Muscle of leg (tissue), 11 donors: ENCODE measurements around the gene MAOB. TPM values are rescaled to one million over a fixed set of nuclear protein-coding genes. Genes with fewer than 3 reads are reported as not detected.

Experiments
- DNase-seq: peaks from one replicate; pipeline ENCODE4 v3.0.0; 2013
- H3K27ac ChIP-seq: one replicate; pipeline ENCODE4 v1.5.1; 2013; ENCODE audit warnings: mild to moderate bottlenecking, low read length, control low read depth
- H3K27me3 ChIP-seq: one replicate; pipeline ENCODE4 v1.6.1; 2013; ENCODE audit warnings: low read length; ENCODE audit not compliant: control insufficient read depth, insufficient read depth
- H3K36me3 ChIP-seq: one replicate; pipeline ENCODE4 v1.6.1; 2013; ENCODE audit warnings: low read length; ENCODE audit not compliant: control insufficient read depth, insufficient read depth
- H3K4me1 ChIP-seq: one replicate; pipeline ENCODE4 v1.6.1; 2013; ENCODE audit warnings: low read length; ENCODE audit not compliant: control insufficient read depth, insufficient read depth
- H3K4me3 ChIP-seq: one replicate; pipeline ENCODE4 v1.5.1; 2013; ENCODE audit warnings: low read length, control low read depth
- H3K9me3 ChIP-seq: replicated peaks from 2 replicates; pipeline ENCODE4 v1.6.1; 2013; ENCODE audit warnings: low read depth, low read length; ENCODE audit not compliant: control insufficient read depth
- WGBS: methylation state at CpG from one replicate; pipeline ENCODE4 v1.1.5; 2013; ENCODE audit warnings: missing lambda C conversion rate; ENCODE audit not compliant: insufficient coverage; 5-methylcytosine and 5-hydroxymethylcytosine counted together
- polyA plus RNA-seq, 8 donors: library from polyadenylated mRNA; unstranded; fragments of 120-200 nt; gene quantifications; one replicate each; pipeline versions ENCODE4 v1.2.1 to v1.2.3, GENCODE V29; 2013; ENCODE audit warnings: inconsistent platforms in 1 of 8, low replicate concordance in 1 of 8; ENCODE audit not compliant: insufficient read length in 8 of 8, insufficient read depth in 1 of 8
- total RNA-seq: library from RNA; stranded (reverse); fragments of 120-200 nt; gene quantifications from one replicate; pipeline ENCODE4 v1.2.4, GENCODE V29; 2013

The MAOB gene
- total and polyA plus RNA-seq, 9 donors, result 0.31 to 6.1 (median 1.4) TPM

DNA sequence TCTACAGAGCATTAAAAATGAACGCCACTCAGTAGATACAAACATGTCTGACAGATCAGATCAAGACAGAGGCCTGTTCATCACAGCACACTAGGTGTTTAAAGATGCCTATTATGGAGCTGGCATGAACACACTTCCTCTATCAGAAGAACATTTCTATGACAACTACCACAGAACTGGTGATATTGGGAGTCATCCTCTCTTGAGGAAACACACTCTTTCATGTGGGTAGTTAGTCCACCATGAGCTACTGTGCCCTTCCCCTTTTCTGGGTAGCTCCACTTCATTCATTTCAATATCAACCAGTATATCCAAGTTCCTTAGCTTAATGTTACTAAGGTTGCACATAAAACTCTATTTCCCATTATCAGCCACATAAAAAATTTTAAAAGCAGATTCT lies 46.7 kb downstream of the MAOB start:
- no peaks in the 10 kb centered on the region for H3K4me1 ChIP-seq
- H3K9me3 ChIP-seq, result no peaks in the 10 kb centered on the region
- no CpG with 5 or more reads among the region's 1 CpG for WGBS
- no peak overlapping the region for H3K4me3 ChIP-seq
- peaks cover 20% of the 10 kb centered on the region for H3K27me3 ChIP-seq
- no peak for DNase-seq
- no peaks in the 10 kb centered on the region for H3K36me3 ChIP-seq
- no peak overlapping the region for H3K27ac ChIP-seq

GRCh38 chrX:43827791-43828190 lies 54.5 kb downstream of the MAOB start:
- Histone ChIP-seq H3K4me3 (no peak overlapping the region), H3K4me1 (no peaks in the 10 kb centered on the region), H3K27ac (no peak overlapping the region), H3K36me3 (no peaks in the 10 kb centered on the region), H3K27me3 (peaks cover 26% of the 10 kb centered on the region), H3K9me3 (no peaks in the 10 kb centered on the region)
- no peak for DNase-seq

DNA sequence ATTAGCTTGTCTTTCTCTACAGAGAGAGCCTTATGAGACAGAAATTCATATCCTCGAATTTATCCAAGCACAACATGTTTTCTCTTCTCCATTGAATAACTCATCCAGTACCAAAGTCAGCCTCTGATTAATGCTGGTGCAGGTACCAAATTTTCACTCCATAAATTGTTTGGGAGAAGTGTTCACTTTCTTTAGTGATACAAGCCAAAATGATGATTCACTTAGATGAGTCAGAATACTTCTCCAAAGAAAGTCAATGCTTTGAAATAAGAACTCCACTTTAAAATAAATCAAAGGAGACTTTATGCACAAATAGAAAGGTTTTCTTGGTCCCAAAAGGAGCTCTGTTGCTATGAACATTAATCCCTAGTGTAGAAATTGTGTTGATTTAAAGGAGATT lies 60.2 kb downstream of the MAOB start:
- Histone ChIP-seq H3K36me3 (no peaks in the 10 kb centered on the region), H3K4me3 (no peak overlapping the region), H3K27me3 (peaks cover 23% of the 10 kb centered on the region), H3K4me1 (no peaks in the 10 kb centered on the region), H3K27ac (no peak overlapping the region), H3K9me3 (no peaks in the 10 kb centered on the region)
- no CpG with 5 or more reads among the region's 1 CpG for WGBS
- no peak for DNase-seq

GRCh38 chrX:43817444-43817843 lies 64.8 kb downstream of the MAOB start:
- no peak overlapping the region for H3K27ac ChIP-seq
- peaks cover 20% of the 10 kb centered on the region for H3K27me3 ChIP-seq
- no peak for DNase-seq
- no peaks in the 10 kb centered on the region for H3K36me3 ChIP-seq
- 53% methylated on average over 2 of the region's 3 CpGs for WGBS
- H3K4me3 ChIP-seq, result no peak overlapping the region
- H3K9me3 ChIP-seq, result no peaks in the 10 kb centered on the region
- H3K4me1 ChIP-seq, result no peaks in the 10 kb centered on the region

- H3K27ac ChIP-seq, result no peak overlapping the region
- no CpG with 5 or more reads among the region's 2 CpGs for WGBS
- no peak for DNase-seq
Observed at GRCh38 chrX:43815209-43815608, 67.0 kb downstream of the MAOB start.

GRCh38 chrX:43813898-43814297 lies 68.4 kb downstream of the MAOB start:
- no peak overlapping the region for H3K27ac ChIP-seq
- no peak for DNase-seq

More at GRCh38 chrX:43815209-43815608, 67.0 kb downstream of the MAOB start:
- Histone ChIP-seq H3K27me3 (peaks cover 16% of the 10 kb centered on the region), H3K36me3 (no peaks in the 10 kb centered on the region), H3K4me1 (no peaks in the 10 kb centered on the region), H3K9me3 (no peaks in the 10 kb centered on the region), H3K4me3 (no peak overlapping the region)

GRCh38 chrX:43813319-43813718 lies 68.9 kb downstream of the MAOB start:
- DNase-seq, result no peak
- H3K4me3 ChIP-seq, result no peak overlapping the region
- no peaks in the 10 kb centered on the region for H3K9me3 ChIP-seq
- peaks cover 9% of the 10 kb centered on the region for H3K27me3 ChIP-seq
- H3K27ac ChIP-seq, result no peak overlapping the region
- 44% methylated on average over 1 of the region's 2 CpGs for WGBS
- H3K36me3 ChIP-seq, result no peaks in the 10 kb centered on the region
- no peaks in the 10 kb centered on the region for H3K4me1 ChIP-seq

More at GRCh38 chrX:43813898-43814297, 68.4 kb downstream of the MAOB start:
- Histone ChIP-seq H3K4me1 (no peaks in the 10 kb centered on the region), H3K4me3 (no peak overlapping the region), H3K36me3 (no peaks in the 10 kb centered on the region), H3K27me3 (peaks cover 11% of the 10 kb centered on the region), H3K9me3 (no peaks in the 10 kb centered on the region)

DNA sequence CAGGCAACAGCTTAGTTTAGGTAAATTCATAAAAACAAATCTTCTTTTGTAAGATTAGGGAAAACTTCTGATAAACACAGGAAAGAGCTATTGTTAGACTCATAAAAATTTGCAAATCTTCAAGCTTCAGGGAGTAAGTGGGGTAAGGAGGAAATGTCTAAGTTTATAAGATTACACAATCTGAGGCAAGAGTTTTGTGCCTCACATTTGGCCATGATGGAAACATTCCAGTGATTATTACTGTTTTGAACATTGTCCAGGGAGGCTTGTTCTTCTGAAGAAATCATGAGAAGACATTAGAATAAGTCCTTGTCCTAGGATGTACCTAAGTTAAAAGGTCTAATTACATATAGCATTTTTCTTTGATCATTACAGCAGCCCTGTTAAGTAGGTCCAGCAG lies 72.8 kb downstream of the MAOB start:
- no peak overlapping the region for H3K27ac ChIP-seq

DNA sequence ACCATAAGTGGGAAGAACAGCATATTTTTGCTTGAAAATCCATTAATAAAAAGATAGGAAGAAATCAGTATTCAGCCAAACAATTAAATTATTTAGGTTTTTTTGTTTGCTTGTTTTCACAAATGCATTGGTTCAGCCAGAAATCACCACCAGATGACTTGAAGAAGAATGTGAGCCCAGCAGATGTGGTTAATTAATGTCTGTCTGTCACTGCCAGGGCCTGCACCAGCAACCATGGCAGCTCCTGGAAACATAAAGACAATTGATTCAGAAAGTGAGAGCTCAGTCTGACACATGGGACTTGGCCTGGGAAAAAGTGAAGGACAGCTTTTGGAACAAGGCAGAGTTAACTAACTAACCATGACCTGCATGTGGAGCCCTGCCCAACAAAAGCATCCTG lies 74.0 kb downstream of the MAOB start:
- Histone ChIP-seq H3K4me1 (no peaks in the 10 kb centered on the region), H3K27ac (no peak overlapping the region), H3K27me3 (peaks cover 8% of the 10 kb centered on the region), H3K36me3 (no peaks in the 10 kb centered on the region), H3K4me3 (no peak overlapping the region), H3K9me3 (no peaks in the 10 kb centered on the region)
- peak; percentile 18 for DNase-seq

More for the DNA sequence above, 72.8 kb downstream of the MAOB start:
- H3K36me3 ChIP-seq, result no peaks in the 10 kb centered on the region
- DNase-seq, result peak; percentile 2
- no peaks in the 10 kb centered on the region for H3K4me1 ChIP-seq
- H3K27me3 ChIP-seq, result peaks cover 15% of the 10 kb centered on the region
- H3K9me3 ChIP-seq, result no peaks in the 10 kb centered on the region
- H3K4me3 ChIP-seq, result no peak overlapping the region

GRCh38 chrX:43805579-43805978 lies 76.7 kb downstream of the MAOB start:
- no peak overlapping the region for H3K27ac ChIP-seq
- no peaks in the 10 kb centered on the region for H3K36me3 ChIP-seq
- no peaks in the 10 kb centered on the region for H3K4me1 ChIP-seq
- no peaks in the 10 kb centered on the region for H3K9me3 ChIP-seq
- DNase-seq, result no peak
- H3K4me3 ChIP-seq, result no peak overlapping the region
- H3K27me3 ChIP-seq, result peaks cover 11% of the 10 kb centered on the region
- no CpG with 5 or more reads among the region's 2 CpGs for WGBS

- no peak for DNase-seq
- Histone ChIP-seq H3K27me3 (peaks cover 11% of the 10 kb centered on the region), H3K4me1 (no peaks in the 10 kb centered on the region), H3K4me3 (no peak overlapping the region), H3K27ac (no peak overlapping the region), H3K9me3 (no peaks in the 10 kb centered on the region), H3K36me3 (no peaks in the 10 kb centered on the region)
- WGBS, result 61% methylated on average over 3 of the region's 5 CpGs
Observed at GRCh38 chrX:43804021-43804420, 78.2 kb downstream of the MAOB start.
